Vagina (tissue), 2 donors: ENCODE measurements around the gene CYP27C1. TPM values are rescaled to one million over a fixed set of nuclear protein-coding genes. Genes with fewer than 3 reads are reported as not detected.

Experiments
- DNase-seq, 2 donors: peaks; one replicate each; pipeline ENCODE4 v3.0.0-alpha.2; 2017; ENCODE audit errors: extremely low spot score in 2 of 2
- H3K27ac ChIP-seq: fragments of 200-600 bp; sonication (generic); one replicate; pipeline ENCODE4 v1.5.1; 2019
- H3K27me3 ChIP-seq: fragments of 200-600 bp; sonication (generic); one replicate; pipeline ENCODE4 v1.5.1; 2019
- H3K36me3 ChIP-seq, 2 donors: fragments of 200-600 bp; sonication (generic); one replicate each; pipeline ENCODE4 v1.5.1; 2017 to 2019
- H3K4me1 ChIP-seq: fragments of 200-600 bp; sonication (generic); one replicate; pipeline ENCODE4 v1.5.1; 2019
- H3K4me3 ChIP-seq, 2 donors: fragments of 200-600 bp; sonication (generic); 1 replicate in 1 of 2; 2 replicates in 1 of 2; pipeline ENCODE4 v1.5.1; 2016 to 2019
- H3K9me3 ChIP-seq: fragments of 200-600 bp; sonication (generic); one replicate; pipeline ENCODE4 v1.5.1; 2019
- POLR2A ChIP-seq, 2 donors: fragments of 450-650 bp; IDR thresholded peaks; one replicate each; pipeline ENCODE4 v1.6.1; 2017; ENCODE audit warnings: antibody characterized with exemption in 2 of 2, mild to moderate bottlenecking in 2 of 2, moderate library complexity in 2 of 2
- POLR2AphosphoS5 ChIP-seq, 2 donors: sonication (generic); formaldehyde crosslinking; IDR thresholded peaks; one replicate each; pipeline ENCODE4 v1.9.0; 2017; ENCODE audit warnings: antibody characterized with exemption in 2 of 2, mild to moderate bottlenecking in 2 of 2, low read depth in 1 of 2; ENCODE audit not compliant: insufficient read depth in 1 of 2
- intact Hi-C: fragments of 100-400 bp; cut with DNase I; formaldehyde crosslinking; loops from one replicate; pipeline ENCODE4 v1.15.1; 2023
- total RNA-seq: library from RNA; depleted of rRNA; stranded (reverse); fragments of >200 nt; gene quantifications from one replicate; pipeline ENCODE4 v1.2.3, GENCODE V29; 2016
- TF ChIP-seq, protein P1 (sequence below), 3 experiments: fragments of 450-650 bp in 2 of 3; fragments of 200-600 bp in 1 of 3; sonication (generic) in 1 of 3; IDR thresholded peaks; one replicate each; pipeline ENCODE4 v1.5.1; 2017 to 2019; ENCODE audit warnings: antibody characterized with exemption in 3 of 3, mild to moderate bottlenecking in 2 of 3, moderate library complexity in 2 of 3

The CYP27C1 gene
- total RNA-seq, 1 donor from 2014 or later = 3.2 TPM

DNA sequence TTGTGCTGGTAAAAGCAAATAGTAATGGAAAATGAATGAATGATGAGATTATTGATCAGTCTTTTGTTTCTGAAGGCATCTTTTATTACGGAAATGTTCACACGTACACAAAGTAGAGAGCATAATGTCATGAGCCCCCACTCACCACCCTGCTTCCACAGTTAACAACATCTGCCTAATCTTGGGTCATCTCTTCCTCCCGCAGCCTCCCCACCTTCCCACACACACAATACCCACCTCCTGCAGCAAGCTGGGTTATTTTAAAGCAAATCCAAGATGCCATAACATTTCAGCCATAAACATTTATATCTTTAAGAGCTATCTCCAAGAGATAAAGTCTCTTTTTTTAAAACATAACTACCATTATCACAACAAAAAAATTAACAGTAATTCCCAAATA, 36.3 kb downstream of the CYP27C1 start:
- TF ChIP-seq POLR2A (IDR thresholded peaks at IDR 0.05) (no peak), POLR2AphosphoS5 (IDR thresholded peaks at IDR 0.05; ENCODE audit: insufficient read depth in 1 of 2, low read depth in 1 of 2) (no peak)
- TF ChIP-seq, protein P1, sequence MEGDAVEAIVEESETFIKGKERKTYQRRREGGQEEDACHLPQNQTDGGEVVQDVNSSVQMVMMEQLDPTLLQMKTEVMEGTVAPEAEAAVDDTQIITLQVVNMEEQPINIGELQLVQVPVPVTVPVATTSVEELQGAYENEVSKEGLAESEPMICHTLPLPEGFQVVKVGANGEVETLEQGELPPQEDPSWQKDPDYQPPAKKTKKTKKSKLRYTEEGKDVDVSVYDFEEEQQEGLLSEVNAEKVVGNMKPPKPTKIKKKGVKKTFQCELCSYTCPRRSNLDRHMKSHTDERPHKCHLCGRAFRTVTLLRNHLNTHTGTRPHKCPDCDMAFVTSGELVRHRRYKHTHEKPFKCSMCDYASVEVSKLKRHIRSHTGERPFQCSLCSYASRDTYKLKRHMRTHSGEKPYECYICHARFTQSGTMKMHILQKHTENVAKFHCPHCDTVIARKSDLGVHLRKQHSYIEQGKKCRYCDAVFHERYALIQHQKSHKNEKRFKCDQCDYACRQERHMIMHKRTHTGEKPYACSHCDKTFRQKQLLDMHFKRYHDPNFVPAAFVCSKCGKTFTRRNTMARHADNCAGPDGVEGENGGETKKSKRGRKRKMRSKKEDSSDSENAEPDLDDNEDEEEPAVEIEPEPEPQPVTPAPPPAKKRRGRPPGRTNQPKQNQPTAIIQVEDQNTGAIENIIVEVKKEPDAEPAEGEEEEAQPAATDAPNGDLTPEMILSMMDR (IDR thresholded peaks at IDR 0.05) = no peak
- intact Hi-C loops = no loop called here
- Histone ChIP-seq H3K4me3 (no peak overlapping the region), H3K4me1 (no peaks in the 10 kb centered on the region), H3K9me3 (no peaks in the 10 kb centered on the region), H3K27me3 (no peaks in the 10 kb centered on the region), H3K27ac (no peak overlapping the region), H3K36me3 (no peaks in the 10 kb centered on the region)
- DNase-seq = no peak

DNA sequence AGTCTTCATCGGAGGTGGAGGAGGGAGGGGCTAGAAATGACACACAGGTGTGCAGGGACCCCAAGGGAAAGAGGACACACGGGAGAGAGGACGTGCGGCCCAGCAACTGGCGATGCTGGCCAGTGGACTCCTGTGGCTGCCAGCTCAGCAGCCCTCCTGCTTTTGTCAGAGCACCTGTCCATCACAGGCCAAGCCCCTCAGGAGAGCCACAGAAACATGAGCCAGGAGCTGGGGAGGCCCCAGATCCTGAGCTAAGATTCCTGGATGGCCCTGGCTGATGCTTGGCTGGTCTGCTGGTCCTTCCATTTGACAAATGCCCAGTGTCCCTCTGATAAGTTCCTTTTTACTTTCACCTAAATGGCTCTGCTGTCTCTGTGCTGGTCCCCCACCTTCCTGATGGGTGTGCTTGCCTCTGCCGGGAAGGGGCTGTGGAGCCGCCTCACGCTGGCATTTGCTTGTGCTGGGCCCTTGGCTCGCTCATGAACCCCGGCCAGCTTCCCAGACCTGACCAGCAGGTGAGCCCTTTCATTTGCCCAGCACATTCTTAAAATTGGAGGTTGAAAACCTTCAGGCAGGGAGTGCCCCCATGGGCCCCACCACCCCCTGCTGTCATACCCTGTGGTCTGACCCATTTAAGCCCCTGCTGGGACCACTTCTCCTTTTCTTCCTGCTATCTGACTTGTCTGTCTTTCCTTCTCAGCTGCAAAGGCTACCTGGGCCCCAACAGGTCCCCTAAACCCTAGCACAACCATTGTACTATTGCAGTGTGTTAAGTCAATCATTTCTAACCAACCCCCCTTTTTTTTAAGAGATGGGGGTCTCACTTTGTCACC, 37.3 kb downstream of the CYP27C1 start:
- DNase-seq = no peak
- intact Hi-C loops = no loop called here
- Histone ChIP-seq H3K4me3 (no peak overlapping the region), H3K9me3 (no peaks in the 10 kb centered on the region), H3K27ac (no peak overlapping the region), H3K36me3 (no peaks in the 10 kb centered on the region), H3K27me3 (no peaks in the 10 kb centered on the region), H3K4me1 (no peaks in the 10 kb centered on the region)
- TF ChIP-seq, protein P1 (IDR thresholded peaks at IDR 0.05) = no peak
- no peak for TF ChIP-seq POLR2A (IDR thresholded peaks at IDR 0.05)
- TF ChIP-seq POLR2AphosphoS5 (IDR thresholded peaks at IDR 0.05; ENCODE audit: insufficient read depth in 1 of 2, low read depth in 1 of 2) = no peak

DNA sequence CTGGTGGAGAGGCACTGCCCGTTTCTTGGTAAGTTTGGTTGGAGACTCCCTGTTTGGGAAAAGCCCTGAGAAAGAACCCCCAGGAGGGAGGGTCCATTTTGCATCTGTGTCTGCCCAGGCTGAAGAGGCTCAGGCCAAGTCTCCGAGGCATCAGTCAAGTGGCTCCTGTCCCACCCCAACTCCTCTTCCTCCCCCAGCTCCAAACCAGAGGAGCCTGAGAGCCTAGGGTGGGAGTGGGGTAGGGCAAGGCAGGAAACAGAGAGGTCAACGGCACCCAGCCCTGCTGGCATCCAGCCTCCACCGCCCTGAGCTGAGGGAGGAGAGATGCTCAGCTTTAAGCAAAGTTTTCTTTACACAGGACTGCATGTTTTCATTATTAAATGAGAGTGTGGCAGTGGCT, 38.2 kb downstream of the CYP27C1 start:
- H3K36me3 ChIP-seq = no peaks in the 10 kb centered on the region
- intact Hi-C loops = no loop called here
- H3K9me3 ChIP-seq = no peaks in the 10 kb centered on the region
- no peaks in the 10 kb centered on the region for H3K27me3 ChIP-seq
- TF ChIP-seq, protein P1 (IDR thresholded peaks at IDR 0.05) = no peak
- no peak for TF ChIP-seq POLR2A (IDR thresholded peaks at IDR 0.05)
- TF ChIP-seq POLR2AphosphoS5 (IDR thresholded peaks at IDR 0.05; ENCODE audit: insufficient read depth in 1 of 2, low read depth in 1 of 2) = no peak
- peaks cover 9% of the 10 kb centered on the region for H3K4me1 ChIP-seq
- H3K4me3 ChIP-seq = no peak overlapping the region
- no peak for DNase-seq
- no peak overlapping the region for H3K27ac ChIP-seq

GRCh38 chr2:127179766-127180165, 40.3 kb downstream of the CYP27C1 start:
- Histone ChIP-seq H3K4me3 (no peak overlapping the region), H3K36me3 (no peaks in the 10 kb centered on the region), H3K27ac (no peak overlapping the region), H3K9me3 (no peaks in the 10 kb centered on the region), H3K4me1 (peaks cover 28% of the 10 kb centered on the region), H3K27me3 (no peaks in the 10 kb centered on the region)
- TF ChIP-seq, protein P1 (IDR thresholded peaks at IDR 0.05) = no peak
- TF ChIP-seq POLR2AphosphoS5 (IDR thresholded peaks at IDR 0.05; ENCODE audit: insufficient read depth in 1 of 2, low read depth in 1 of 2) (no peak), POLR2A (IDR thresholded peaks at IDR 0.05) (no peak)
- DNase-seq = peak in 1 of 2 donors; percentile 49
- intact Hi-C loops = loop anchor here (10.0 kb wide), 1 partner anchor 115 kb away; no protein-coding TSS in a partner anchor
